IMR-90 (cell line): ENCODE data around the gene ADAMTSL1. TPM values are rescaled to one million over a fixed set of nuclear protein-coding genes. Genes with fewer than 3 reads are reported as not detected.

ENCODE experiments used
- ATAC-seq: fragments of 200-7000 bp; cut with Tn5 transposase; 2 replicates; pipeline ENCODE4 v1.9.1; 2020; ENCODE audit warnings: low read depth, mild to moderate bottlenecking, moderate library complexity
- BruUV-seq: library from RNA; stranded (reverse); fragments of 400-500 nt; replicated peaks from 2 replicates; lab custom pipeline; 2021; lab: Mats Ljungman, UMichigan
- CTCF ChIA-PET: fragments of 300-600 bp; formaldehyde crosslinking; extraction: SDS; loops from one replicate; lab custom pipeline; 2021; ENCODE audit warnings: antibody characterized with exemption; lab: Yijun Ruan, JAX
- POLR2A ChIA-PET: fragments of 300-600 bp; sonication (Branson Sonifier 250); formaldehyde crosslinking; loops from one replicate; lab custom pipeline; 2022; ENCODE audit warnings: antibody characterized with exemption; ENCODE audit not compliant: unreplicated experiment; lab: Charles Lee
- DNase-seq: peaks from one replicate; pipeline ENCODE4 v3.0.0; 2013
- H2AFZ ChIP-seq: replicated peaks from 2 replicates; pipeline ENCODE3; 2013; ENCODE audit warnings: low read length, mild to moderate bottlenecking; ENCODE audit not compliant: poor library complexity
- H2AK5ac ChIP-seq: 2 replicates; pipeline ENCODE4 v1.6.1; 2013; ENCODE audit warnings: low read depth, low read length, inconsistent platforms
- H2AK9ac ChIP-seq: replicated peaks from 2 replicates; pipeline ENCODE3; 2013; ENCODE audit warnings: mild to moderate bottlenecking, low read depth, low read length, moderate library complexity; ENCODE audit not compliant: poor library complexity
- H2BK120ac ChIP-seq: 2 replicates; pipeline ENCODE4 v1.6.1; 2013; ENCODE audit warnings: low read depth, low read length, inconsistent platforms
- H2BK15ac ChIP-seq: 3 replicates; pipeline ENCODE4 v1.6.1; 2013; ENCODE audit warnings: low read depth, low read length, inconsistent platforms
- H2BK20ac ChIP-seq: 2 replicates; pipeline ENCODE4 v1.6.1; 2013; ENCODE audit warnings: low read depth, mild to moderate bottlenecking, inconsistent platforms, low read length, moderate library complexity
- H2BK5ac ChIP-seq: 2 replicates; pipeline ENCODE4 v1.6.1; 2013; ENCODE audit warnings: mild to moderate bottlenecking, low read depth, low read length, inconsistent platforms; ENCODE audit not compliant: poor library complexity, severe bottlenecking
- H3K14ac ChIP-seq: replicated peaks from 2 replicates; pipeline ENCODE4 v1.6.1; 2013; ENCODE audit warnings: low read depth, low read length, inconsistent platforms
- H3K18ac ChIP-seq: 2 replicates; pipeline ENCODE4 v1.6.1; 2013; ENCODE audit warnings: low read depth, low read length, control low read depth
- H3K23ac ChIP-seq: 2 replicates; pipeline ENCODE4 v1.6.1; 2013; ENCODE audit warnings: low read depth, low read length, inconsistent platforms
- H3K27ac ChIP-seq: 2 replicates; pipeline ENCODE4 v1.5.1; 2013; ENCODE audit warnings: mild to moderate bottlenecking, control low read depth, low read length; ENCODE audit not compliant: insufficient read depth
- H3K27me3 ChIP-seq: 2 replicates; pipeline ENCODE4 v1.6.1; 2013; ENCODE audit warnings: low read length; ENCODE audit not compliant: control insufficient read depth, insufficient read depth
- H3K36me3 ChIP-seq: 2 replicates; pipeline ENCODE4 v1.6.1; 2013; ENCODE audit warnings: low read length, mixed read lengths; ENCODE audit not compliant: control insufficient read depth, insufficient read depth
- H3K4ac ChIP-seq: 2 replicates; pipeline ENCODE4 v1.6.1; 2013; ENCODE audit warnings: low read depth, low read length, inconsistent platforms
- H3K4me1 ChIP-seq: 2 replicates; pipeline ENCODE4 v1.6.1; 2013; ENCODE audit warnings: low read length, mixed read lengths; ENCODE audit not compliant: control insufficient read depth, insufficient read depth
- H3K4me2 ChIP-seq: 2 replicates; pipeline ENCODE4 v1.6.1; 2013; ENCODE audit warnings: low read depth, mild to moderate bottlenecking, control low read depth, low read length, moderate library complexity
- H3K4me3 ChIP-seq: 2 replicates; pipeline ENCODE4 v1.5.1; 2013; ENCODE audit warnings: low read depth, mild to moderate bottlenecking, control low read depth, low read length, moderate library complexity; ENCODE audit not compliant: insufficient read depth
- H3K56ac ChIP-seq: 2 replicates; pipeline ENCODE4 v1.6.1; 2013; ENCODE audit warnings: low read length, inconsistent platforms; ENCODE audit not compliant: insufficient read depth; ENCODE audit errors: extremely low read depth
- H3K79me1 ChIP-seq, 2 experiments: 2 replicates each; pipeline ENCODE4 v1.6.1; 2013; ENCODE audit warnings: low read length in 2 of 2, inconsistent platforms in 1 of 2, low read depth in 1 of 2
- H3K9ac ChIP-seq: 2 replicates; pipeline ENCODE4 v1.6.1; 2013; ENCODE audit warnings: low read depth, low read length, control low read depth
- H3K9me1 ChIP-seq: 2 replicates; pipeline ENCODE4 v1.6.1; 2013; ENCODE audit warnings: low read length, inconsistent platforms; ENCODE audit not compliant: insufficient read depth
- H3K9me3 ChIP-seq: 2 replicates; pipeline ENCODE4 v1.6.1; 2013; ENCODE audit warnings: low read length; ENCODE audit not compliant: control insufficient read depth, insufficient read depth
- H4K20me1 ChIP-seq: 2 replicates; pipeline ENCODE4 v1.6.1; 2013; ENCODE audit warnings: low read length, inconsistent platforms; ENCODE audit not compliant: insufficient read depth
- H4K5ac ChIP-seq: 2 replicates; pipeline ENCODE4 v1.6.1; 2013; ENCODE audit warnings: mild to moderate bottlenecking, low read depth, low read length, control low read depth
- H4K8ac ChIP-seq, 2 experiments: 2 replicates each; pipeline ENCODE4 v1.6.1; 2013; ENCODE audit warnings: low read depth in 2 of 2, low read length in 2 of 2, control low read depth in 1 of 2, inconsistent platforms in 1 of 2
- H4K91ac ChIP-seq: 2 replicates; pipeline ENCODE4 v1.6.1; 2013; ENCODE audit warnings: low read depth, low read length, inconsistent platforms; ENCODE audit not compliant: insufficient read depth
- CEBPB ChIP-seq: IDR thresholded peaks from 2 replicates; pipeline ENCODE4 v1.6.1; 2012; ENCODE audit warnings: low read depth, low read length, improper control_type of control experiment
- CHD1 ChIP-seq: IDR thresholded peaks from 2 replicates; pipeline ENCODE4 v1.6.1; 2012; ENCODE audit warnings: low read depth, low read length, improper control_type of control experiment
- FOS ChIP-seq: fragments of 150-350 bp; IDR thresholded peaks from 2 replicates; pipeline ENCODE4 v1.6.1; 2016; ENCODE audit warnings: low read depth, low read length
- MAZ ChIP-seq: IDR thresholded peaks from 2 replicates; pipeline ENCODE4 v1.6.1; 2012; ENCODE audit warnings: low read depth, mild to moderate bottlenecking, low read length, improper control_type of control experiment, moderate library complexity, borderline replicate concordance
- NFE2L2 ChIP-seq: fragments of 150-350 bp; IDR thresholded peaks from 2 replicates; pipeline ENCODE4 v1.6.1; 2016; ENCODE audit warnings: low read depth, mild to moderate bottlenecking, low read length
- POLR2A ChIP-seq: IDR thresholded peaks from 2 replicates; pipeline ENCODE4 v1.6.1; 2012; ENCODE audit warnings: mild to moderate bottlenecking, low read depth, low read length
- RAD21 ChIP-seq: IDR thresholded peaks from 2 replicates; pipeline ENCODE4 v1.6.1; 2012; ENCODE audit warnings: low read length, improper control_type of control experiment
- RCOR1 ChIP-seq: IDR thresholded peaks from 2 replicates; pipeline ENCODE4 v1.6.1; 2012; ENCODE audit warnings: mild to moderate bottlenecking, low read length, improper control_type of control experiment; ENCODE audit not compliant: insufficient replicate concordance
- RFX5 ChIP-seq: IDR thresholded peaks from 2 replicates; pipeline ENCODE4 v1.8.0; 2012; ENCODE audit warnings: low read depth, mild to moderate bottlenecking, low read length, moderate library complexity
- SMC3 ChIP-seq: fragments of 150-350 bp; IDR thresholded peaks from 2 replicates; pipeline ENCODE4 v1.6.1; 2016; ENCODE audit warnings: low read depth, mild to moderate bottlenecking, antibody characterized with exemption, low read length, moderate library complexity
- dilution Hi-C: fragments of 300-500 bp; cut with HindIII; formaldehyde crosslinking; loops from one replicate; pipeline ENCODE4 v1.14.3; 2018; ENCODE audit warnings: low sequenced_read_pairs; ENCODE audit not compliant: unreplicated experiment
- in situ Hi-C: fragments of 300-500 bp; cut with MboI; formaldehyde crosslinking; loops from 3 replicates; pipeline ENCODE4 v1.14.3; 2019; ENCODE audit warnings: low sequenced_read_pairs, inconsistent platforms, mixed read lengths
- intact Hi-C: fragments of 100-400 bp; cut with micrococcal nuclease; formaldehyde crosslinking; loops from 2 replicates; pipeline ENCODE4 v1.10.0; 2022
- polyA plus RNA-seq, 3 experiments: library from polyadenylated mRNA; depleted of rRNA; stranded (reverse); fragments of >200 nt; gene quantifications; 2 replicates each; pipeline ENCODE4 v1.2.3, GENCODE V29; 2012; ENCODE audit warnings: low replicate concordance in 1 of 3
- total RNA-seq: library from RNA; depleted of rRNA; stranded (reverse); fragments of >200 nt; gene quantifications from 2 replicates; pipeline ENCODE4 v1.2.3, GENCODE V29; 2012
- TF ChIP-seq, protein P1 (sequence below): fragments of 150-350 bp; IDR thresholded peaks from 2 replicates; pipeline ENCODE4 v1.6.1; 2016; ENCODE audit warnings: low read depth, mild to moderate bottlenecking, low read length, moderate library complexity, borderline replicate concordance
- TF ChIP-seq, protein P2 (sequence below): conservative IDR thresholded peaks from 2 replicates; pipeline ENCODE4 v1.5.1; 2012; ENCODE audit warnings: mild to moderate bottlenecking, low read depth, low read length, improper control_type of control experiment

The ADAMTSL1 gene
- total and polyA plus RNA-seq, 2 of the 4 experiments (the other 2 are of a cell fraction) = 38.2 to 62.2 TPM

DNA sequence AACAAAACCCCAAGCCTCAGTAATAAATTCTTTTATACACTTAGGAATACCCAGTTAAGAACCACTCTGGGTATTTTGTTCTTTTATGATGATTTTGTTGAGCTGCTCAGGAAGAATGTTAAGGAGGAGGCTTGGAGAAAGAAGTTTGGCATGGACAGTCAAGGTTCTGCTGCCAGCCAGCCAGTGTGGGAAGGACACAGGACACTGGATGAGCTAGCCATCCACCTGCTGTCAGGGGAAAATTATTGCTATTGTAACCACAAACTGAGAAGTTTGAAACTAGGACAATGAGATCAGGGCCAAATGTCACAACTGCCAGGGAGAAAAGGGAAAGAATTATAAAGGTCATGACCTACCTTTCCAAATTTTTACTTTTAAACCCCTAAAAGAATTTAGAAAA is 25.9 kb upstream of the ADAMTSL1 start:
- intact Hi-C loops = no loop called here

More for the DNA sequence above, 25.9 kb upstream of the ADAMTSL1 start:
- Histone ChIP-seq H2BK20ac (no peak overlapping the region), H3K4me3 (no peak overlapping the region), H3K4me1 (peaks cover 7% of the 10 kb centered on the region), H3K18ac (no peak overlapping the region), H2AFZ (no peak overlapping the region), H2AK9ac (no peak overlapping the region), H2BK120ac (no peak overlapping the region), H3K14ac (no peak overlapping the region), H4K91ac (no peak overlapping the region), H3K9me1 (no peaks in the 10 kb centered on the region), H2AK5ac (0 out of 2 replicates have a peak overlapping the region, but pooled peaks have one; percentile 72), H3K4me2 (no peak overlapping the region), H3K27me3 (no peaks in the 10 kb centered on the region), H3K56ac (no peak overlapping the region), H3K36me3 (no peaks in the 10 kb centered on the region), H3K4ac (no peak overlapping the region), H4K5ac (no peak overlapping the region), H3K27ac (no peak overlapping the region), H2BK5ac (no peak overlapping the region), H4K8ac (no peak overlapping the region), H4K20me1 (no peaks in the 10 kb centered on the region), H2BK15ac (no peak overlapping the region), H3K79me1 (no peaks in the 10 kb centered on the region), H3K23ac (no peak overlapping the region), H3K9ac (no peak overlapping the region), H3K9me3 (no peaks in the 10 kb centered on the region; the same call in 1 of the 2 replicates)
- dilution Hi-C loops (no loop called here), in situ Hi-C loops (loop anchor here (10.0 to 25.0 kb wide), 2 partner anchors 193 to 636 kb away; no protein-coding TSS in a partner anchor)
- TF ChIP-seq MAZ (no peak), FOS (no peak), CEBPB (no peak), CHD1 (no peak), SMC3 (no peak), RCOR1 (no peak), RAD21 (no peak), RFX5 (no peak), POLR2A (no peak), NFE2L2 (no peak)
- TF ChIP-seq, protein P1, sequence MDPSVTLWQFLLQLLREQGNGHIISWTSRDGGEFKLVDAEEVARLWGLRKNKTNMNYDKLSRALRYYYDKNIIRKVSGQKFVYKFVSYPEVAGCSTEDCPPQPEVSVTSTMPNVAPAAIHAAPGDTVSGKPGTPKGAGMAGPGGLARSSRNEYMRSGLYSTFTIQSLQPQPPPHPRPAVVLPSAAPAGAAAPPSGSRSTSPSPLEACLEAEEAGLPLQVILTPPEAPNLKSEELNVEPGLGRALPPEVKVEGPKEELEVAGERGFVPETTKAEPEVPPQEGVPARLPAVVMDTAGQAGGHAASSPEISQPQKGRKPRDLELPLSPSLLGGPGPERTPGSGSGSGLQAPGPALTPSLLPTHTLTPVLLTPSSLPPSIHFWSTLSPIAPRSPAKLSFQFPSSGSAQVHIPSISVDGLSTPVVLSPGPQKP = no peak
- TF ChIP-seq, protein P2, sequence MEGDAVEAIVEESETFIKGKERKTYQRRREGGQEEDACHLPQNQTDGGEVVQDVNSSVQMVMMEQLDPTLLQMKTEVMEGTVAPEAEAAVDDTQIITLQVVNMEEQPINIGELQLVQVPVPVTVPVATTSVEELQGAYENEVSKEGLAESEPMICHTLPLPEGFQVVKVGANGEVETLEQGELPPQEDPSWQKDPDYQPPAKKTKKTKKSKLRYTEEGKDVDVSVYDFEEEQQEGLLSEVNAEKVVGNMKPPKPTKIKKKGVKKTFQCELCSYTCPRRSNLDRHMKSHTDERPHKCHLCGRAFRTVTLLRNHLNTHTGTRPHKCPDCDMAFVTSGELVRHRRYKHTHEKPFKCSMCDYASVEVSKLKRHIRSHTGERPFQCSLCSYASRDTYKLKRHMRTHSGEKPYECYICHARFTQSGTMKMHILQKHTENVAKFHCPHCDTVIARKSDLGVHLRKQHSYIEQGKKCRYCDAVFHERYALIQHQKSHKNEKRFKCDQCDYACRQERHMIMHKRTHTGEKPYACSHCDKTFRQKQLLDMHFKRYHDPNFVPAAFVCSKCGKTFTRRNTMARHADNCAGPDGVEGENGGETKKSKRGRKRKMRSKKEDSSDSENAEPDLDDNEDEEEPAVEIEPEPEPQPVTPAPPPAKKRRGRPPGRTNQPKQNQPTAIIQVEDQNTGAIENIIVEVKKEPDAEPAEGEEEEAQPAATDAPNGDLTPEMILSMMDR = no peak
- ChIA-PET CTCF (no interaction called here), POLR2A (no interaction called here)
- BruUV-seq = no TSS peak
- ATAC-seq = no peak
- no peak for DNase-seq
